HEK293 (cell line): ENCODE data around the gene IBA57.

Experiments used
- CTCF ChIA-PET: fragments of 350-600 bp; formaldehyde crosslinking; extraction: SDS; loops from one replicate; lab custom pipeline; 2021; ENCODE audit warnings: antibody characterized with exemption; lab: Yijun Ruan, JAX
- POLR2A ChIA-PET: fragments of 300-600 bp; formaldehyde crosslinking; extraction: SDS; loops from one replicate; lab custom pipeline; 2020; ENCODE audit warnings: antibody characterized with exemption, inconsistent platforms; lab: Yijun Ruan, JAX
- H3K27ac ChIP-seq: fragments of 200-500 bp; sonication (Bioruptor generic); 2 replicates; pipeline ENCODE4 v1.5.1; 2014; ENCODE audit warnings: low read depth, low read length, control low read depth, inconsistent platforms; ENCODE audit errors: extremely low read depth
- H3K36me3 ChIP-seq, 2 experiments: fragments of 200-500 bp in 1 of 2; sonication (Bioruptor generic) in 1 of 2; 1 replicate in 1 of 2; 2 replicates in 1 of 2; pipeline ENCODE4 v1.5.1; 2014 to 2017; ENCODE audit warnings: inconsistent platforms in 2 of 2, low read length in 2 of 2; ENCODE audit not compliant: control insufficient read depth in 2 of 2, insufficient read depth in 1 of 2
- H3K4me1 ChIP-seq: fragments of 200-500 bp; sonication (Bioruptor generic); 2 replicates; pipeline ENCODE4 v1.5.1; 2014; ENCODE audit warnings: mild to moderate bottlenecking, low read length, inconsistent platforms; ENCODE audit not compliant: control insufficient read depth, insufficient read depth
- H3K4me3 ChIP-seq: 2 replicates; pipeline ENCODE4 v1.5.1; 2011; ENCODE audit warnings: low read depth, mild to moderate bottlenecking, control low read depth, low read length, moderate library complexity
- H3K9me3 ChIP-seq: fragments of 200-500 bp; sonication (Bioruptor generic); 2 replicates; pipeline ENCODE4 v1.5.1; 2014; ENCODE audit warnings: low read depth, low read length, inconsistent platforms; ENCODE audit not compliant: control insufficient read depth, insufficient read depth
- EGR2 ChIP-seq: fragments of 450-650 bp; formaldehyde crosslinking; IDR thresholded peaks from 2 replicates; pipeline ENCODE4 v1.5.1; 2016; ENCODE audit warnings: low read depth, missing biosample characterization, missing genetic modification characterization
- GLIS1 ChIP-seq: fragments of 450-650 bp; formaldehyde crosslinking; IDR thresholded peaks from 2 replicates; pipeline ENCODE4 v1.5.1; 2016; ENCODE audit warnings: missing biosample characterization, missing genetic modification characterization
- GLIS2 ChIP-seq: fragments of 450-650 bp; formaldehyde crosslinking; IDR thresholded peaks from 2 replicates; pipeline ENCODE4 v1.5.1; 2016; ENCODE audit warnings: missing biosample characterization, missing genetic modification characterization
- KLF7 ChIP-seq: fragments of 450-650 bp; formaldehyde crosslinking; IDR thresholded peaks from 2 replicates; pipeline ENCODE4 v1.5.1; 2016; ENCODE audit warnings: missing biosample characterization, missing genetic modification characterization, borderline replicate concordance
- KLF8 ChIP-seq: fragments of 450-650 bp; formaldehyde crosslinking; IDR thresholded peaks from 2 replicates; pipeline ENCODE4 v1.5.1; 2016; ENCODE audit warnings: missing biosample characterization, missing genetic modification characterization
- MEIS1 ChIP-seq: sonication (generic); formaldehyde crosslinking; IDR thresholded peaks from 2 replicates; pipeline ENCODE4 v1.8.1; 2022; ENCODE audit warnings: missing genetic modification reagents, mild to moderate bottlenecking, borderline replicate concordance
- SALL2 ChIP-seq: fragments of 450-650 bp; formaldehyde crosslinking; IDR thresholded peaks from 2 replicates; pipeline ENCODE4 v1.5.0; 2017; ENCODE audit warnings: missing biosample characterization, mild to moderate bottlenecking, missing genetic modification characterization, borderline replicate concordance
- SP7 ChIP-seq: fragments of 450-650 bp; formaldehyde crosslinking; IDR thresholded peaks from 2 replicates; pipeline ENCODE4 v1.5.1; 2016; ENCODE audit warnings: missing biosample characterization, missing genetic modification characterization
- WT1 ChIP-seq: fragments of 450-650 bp; formaldehyde crosslinking; IDR thresholded peaks from 2 replicates; pipeline ENCODE4 v1.5.1; 2016; ENCODE audit warnings: missing biosample characterization, missing genetic modification characterization
- ZBTB20 ChIP-seq: fragments of 450-650 bp; formaldehyde crosslinking; IDR thresholded peaks from 2 replicates; pipeline ENCODE4 v1.5.1; 2016; ENCODE audit warnings: missing biosample characterization, missing genetic modification characterization
- ZBTB48 ChIP-seq: fragments of 450-650 bp; formaldehyde crosslinking; IDR thresholded peaks from 2 replicates; pipeline ENCODE4 v1.5.1; 2016; ENCODE audit warnings: missing biosample characterization, missing genetic modification characterization
- ZFHX2 ChIP-seq: fragments of 450-650 bp; formaldehyde crosslinking; conservative IDR thresholded peaks from 2 replicates; pipeline ENCODE4 v1.5.1; 2016; ENCODE audit warnings: missing biosample characterization, missing genetic modification characterization
- ZFP69B ChIP-seq: fragments of 450-650 bp; formaldehyde crosslinking; IDR thresholded peaks from 2 replicates; pipeline ENCODE4 v1.5.1; 2016; ENCODE audit warnings: missing biosample characterization, missing genetic modification characterization
- ZIC2 ChIP-seq: fragments of 450-650 bp; formaldehyde crosslinking; IDR thresholded peaks from 2 replicates; pipeline ENCODE4 v1.5.1; 2016; ENCODE audit warnings: missing biosample characterization, missing genetic modification characterization
- ZNF16 ChIP-seq: fragments of 450-650 bp; formaldehyde crosslinking; IDR thresholded peaks from 2 replicates; pipeline ENCODE4 v1.5.1; 2016; ENCODE audit warnings: low read depth, missing biosample characterization, missing genetic modification characterization
- ZNF175 ChIP-seq: fragments of 450-650 bp; formaldehyde crosslinking; IDR thresholded peaks from 2 replicates; pipeline ENCODE4 v1.5.1; 2016; ENCODE audit warnings: missing biosample characterization, missing genetic modification characterization
- ZNF266 ChIP-seq: fragments of 450-650 bp; formaldehyde crosslinking; IDR thresholded peaks from 2 replicates; pipeline ENCODE4 v1.5.1; 2016; ENCODE audit warnings: missing biosample characterization, missing genetic modification characterization, low read depth
- ZNF341 ChIP-seq: fragments of 450-650 bp; formaldehyde crosslinking; IDR thresholded peaks from 2 replicates; pipeline ENCODE4; 2016; ENCODE audit warnings: low read depth, missing biosample characterization, missing genetic modification characterization
- ZNF473 ChIP-seq: fragments of 450-650 bp; formaldehyde crosslinking; IDR thresholded peaks from 2 replicates; pipeline ENCODE4 v1.5.1; 2017; ENCODE audit warnings: missing biosample characterization, missing genetic modification characterization
- ZNF654 ChIP-seq: fragments of 450-650 bp; formaldehyde crosslinking; IDR thresholded peaks from 2 replicates; pipeline ENCODE4 v1.5.1; 2016; ENCODE audit warnings: low read depth, missing biosample characterization, missing genetic modification characterization
- ZNF670 ChIP-seq: fragments of 450-650 bp; formaldehyde crosslinking; IDR thresholded peaks from 2 replicates; pipeline ENCODE4 v1.5.1; 2016; ENCODE audit warnings: missing biosample characterization, missing genetic modification characterization, low read depth
- ZNF701 ChIP-seq: fragments of 450-650 bp; formaldehyde crosslinking; IDR thresholded peaks from 2 replicates; pipeline ENCODE4 v1.5.1; 2016; ENCODE audit warnings: missing biosample characterization, missing genetic modification characterization
- ZNF747 ChIP-seq: fragments of 450-650 bp; formaldehyde crosslinking; IDR thresholded peaks from 2 replicates; pipeline ENCODE4 v1.5.1; 2016; ENCODE audit warnings: missing biosample characterization, missing genetic modification characterization
- ZNF792 ChIP-seq: fragments of 450-650 bp; formaldehyde crosslinking; IDR thresholded peaks from 2 replicates; pipeline ENCODE4 v1.5.1; 2016; ENCODE audit warnings: missing biosample characterization, missing genetic modification characterization
- ZSCAN30 ChIP-seq: fragments of 450-650 bp; IDR thresholded peaks from 2 replicates; pipeline ENCODE4 v1.5.1; 2018; ENCODE audit warnings: missing biosample characterization, mild to moderate bottlenecking, missing genetic modification characterization, moderate library complexity
- TF ChIP-seq, protein P1 (sequence below): fragments of 450-650 bp; formaldehyde crosslinking; IDR thresholded peaks from 2 replicates; pipeline ENCODE4 v1.5.1; 2017; ENCODE audit warnings: missing biosample characterization, missing genetic modification characterization
- TF ChIP-seq, protein P2 (sequence below): fragments of 450-650 bp; formaldehyde crosslinking; IDR thresholded peaks from 2 replicates; pipeline ENCODE4 v1.5.1; 2017; ENCODE audit warnings: missing biosample characterization, missing genetic modification characterization
- TF ChIP-seq, protein P3 (sequence below): fragments of 450-650 bp; formaldehyde crosslinking; IDR thresholded peaks from 2 replicates; pipeline ENCODE4 v1.5.1; 2016; ENCODE audit warnings: missing biosample characterization, missing genetic modification characterization
- TF ChIP-seq, protein P4 (sequence below): fragments of 450-650 bp; formaldehyde crosslinking; IDR thresholded peaks from 2 replicates; pipeline ENCODE4 v1.5.1; 2016; ENCODE audit warnings: missing biosample characterization, missing genetic modification characterization

IBA57 gene

DNA sequence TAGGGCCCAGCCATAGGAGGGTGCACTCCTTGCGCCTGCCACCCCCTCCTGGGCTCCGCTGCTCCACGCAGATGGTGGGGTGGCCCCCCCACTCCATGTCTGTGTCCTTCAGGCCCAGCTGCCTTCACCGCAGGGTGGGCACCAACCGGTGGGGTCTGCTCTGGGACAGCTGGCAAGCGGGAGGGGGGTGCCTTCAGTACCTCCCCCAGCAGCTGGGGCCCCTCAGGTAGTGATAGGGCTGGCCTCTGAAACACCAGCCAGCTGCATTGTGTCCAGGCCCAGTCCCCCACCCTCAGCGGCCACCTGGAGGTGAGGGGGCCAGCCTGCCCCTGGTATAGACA is 15.5 kb upstream of the IBA57 start:
- ChIA-PET CTCF (interaction anchor here (0.6 kb wide), 2 partner anchors 24 to 84 kb away, joined by 3 to 4 read pairs; no protein-coding TSS in a partner anchor), POLR2A (interaction anchor here (0.6 to 9.6 kb wide), 3 partner anchors 10 to 1192 kb away, joined by 3 to 82 read pairs (median 8); partner anchors contain the start of genes GUK1 and IBA57)
- TF ChIP-seq ZNF16 (tag by site-specific recombination), result no peak
- peak; percentile 46; the same call in 1 of the 2 replicates for TF ChIP-seq GLIS2
- TF ChIP-seq, protein P1, sequence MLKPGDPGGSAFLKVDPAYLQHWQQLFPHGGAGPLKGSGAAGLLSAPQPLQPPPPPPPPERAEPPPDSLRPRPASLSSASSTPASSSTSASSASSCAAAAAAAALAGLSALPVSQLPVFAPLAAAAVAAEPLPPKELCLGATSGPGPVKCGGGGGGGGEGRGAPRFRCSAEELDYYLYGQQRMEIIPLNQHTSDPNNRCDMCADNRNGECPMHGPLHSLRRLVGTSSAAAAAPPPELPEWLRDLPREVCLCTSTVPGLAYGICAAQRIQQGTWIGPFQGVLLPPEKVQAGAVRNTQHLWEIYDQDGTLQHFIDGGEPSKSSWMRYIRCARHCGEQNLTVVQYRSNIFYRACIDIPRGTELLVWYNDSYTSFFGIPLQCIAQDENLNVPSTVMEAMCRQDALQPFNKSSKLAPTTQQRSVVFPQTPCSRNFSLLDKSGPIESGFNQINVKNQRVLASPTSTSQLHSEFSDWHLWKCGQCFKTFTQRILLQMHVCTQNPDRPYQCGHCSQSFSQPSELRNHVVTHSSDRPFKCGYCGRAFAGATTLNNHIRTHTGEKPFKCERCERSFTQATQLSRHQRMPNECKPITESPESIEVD (tag by site-specific recombination), result no peak
- TF ChIP-seq ZNF670 (tag by site-specific recombination), result no peak
- TF ChIP-seq ZIC2, result peak; percentile 74
- no peak for TF ChIP-seq ZNF175
- TF ChIP-seq ZSCAN30 (tag by site-specific recombination), result no peak
- no peak for TF ChIP-seq KLF7 (tag by site-specific recombination)
- no peak overlapping the region for H3K4me3 ChIP-seq
- H3K27ac ChIP-seq, result no peak overlapping the region
- H3K4me1 ChIP-seq, result no peaks in the 10 kb centered on the region
- H3K9me3 ChIP-seq, result no peaks in the 10 kb centered on the region
- peaks cover 0 to 39% of the 10 kb centered on the region in 2 experiments; a peak in 1 of 3 replicates for H3K36me3 ChIP-seq

DNA sequence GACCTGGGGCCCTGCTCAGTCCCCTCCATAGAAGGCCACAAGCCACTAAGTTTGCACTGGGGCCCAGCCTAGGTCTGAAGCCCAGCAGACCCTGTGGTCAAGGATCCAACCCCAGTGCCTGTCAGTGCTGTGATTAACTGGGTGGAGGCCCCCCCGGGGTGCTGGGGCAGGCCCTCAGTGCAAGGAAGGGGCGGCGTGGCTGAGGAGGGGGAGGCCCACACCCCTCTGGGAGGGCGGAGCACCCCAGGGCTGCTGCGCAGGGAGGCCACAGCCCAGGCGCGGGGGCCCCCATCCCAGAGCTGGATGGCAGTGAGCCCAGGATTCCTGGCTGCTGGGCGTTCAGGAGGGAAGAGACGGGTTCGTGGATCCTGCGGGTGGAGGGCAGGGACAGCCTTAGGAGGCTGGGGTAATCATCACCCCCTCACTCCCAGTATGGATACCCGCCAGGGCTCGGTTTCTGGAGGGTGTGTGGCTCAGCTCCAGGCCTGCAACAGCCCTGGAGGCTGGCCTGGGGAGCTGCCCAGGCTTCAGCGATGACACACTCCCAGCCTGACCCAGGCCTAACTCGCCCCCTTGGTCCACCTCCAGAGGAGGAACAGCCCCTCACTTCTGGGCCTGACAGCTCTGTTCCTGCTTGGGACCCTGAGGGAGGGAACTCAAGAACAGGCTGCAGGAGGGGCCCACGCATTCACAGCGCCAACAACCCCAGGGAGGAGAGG is 15.0 kb upstream of the IBA57 start:
- ChIA-PET CTCF (interaction anchor here (1.2 to 2.7 kb wide), 2 partner anchors 15 to 151 kb away, joined by 3 to 14 read pairs; partner anchors contain the start of gene IBA57), POLR2A (interaction anchor here (1.8 to 9.6 kb wide), 2 partner anchors 10 to 13 kb away, joined by 8 to 82 read pairs; partner anchors contain the start of genes GUK1 and IBA57)
- H3K9me3 ChIP-seq, result no peaks in the 10 kb centered on the region
- peaks cover 3% of the 10 kb centered on the region; the same call in 1 of the 2 replicates for H3K4me1 ChIP-seq
- peaks cover 0 to 34% of the 10 kb centered on the region in 2 experiments; a peak in 1 of 3 replicates for H3K36me3 ChIP-seq
- no peak overlapping the region for H3K4me3 ChIP-seq
- no peak overlapping the region for H3K27ac ChIP-seq
- peak; percentile 68; the same call in 1 of the 2 replicates for TF ChIP-seq EGR2 (tag by site-specific recombination)
- TF ChIP-seq ZBTB20 (tag by site-specific recombination), result peak; percentile 36; the same call in 1 of the 2 replicates
- TF ChIP-seq, protein P2, sequence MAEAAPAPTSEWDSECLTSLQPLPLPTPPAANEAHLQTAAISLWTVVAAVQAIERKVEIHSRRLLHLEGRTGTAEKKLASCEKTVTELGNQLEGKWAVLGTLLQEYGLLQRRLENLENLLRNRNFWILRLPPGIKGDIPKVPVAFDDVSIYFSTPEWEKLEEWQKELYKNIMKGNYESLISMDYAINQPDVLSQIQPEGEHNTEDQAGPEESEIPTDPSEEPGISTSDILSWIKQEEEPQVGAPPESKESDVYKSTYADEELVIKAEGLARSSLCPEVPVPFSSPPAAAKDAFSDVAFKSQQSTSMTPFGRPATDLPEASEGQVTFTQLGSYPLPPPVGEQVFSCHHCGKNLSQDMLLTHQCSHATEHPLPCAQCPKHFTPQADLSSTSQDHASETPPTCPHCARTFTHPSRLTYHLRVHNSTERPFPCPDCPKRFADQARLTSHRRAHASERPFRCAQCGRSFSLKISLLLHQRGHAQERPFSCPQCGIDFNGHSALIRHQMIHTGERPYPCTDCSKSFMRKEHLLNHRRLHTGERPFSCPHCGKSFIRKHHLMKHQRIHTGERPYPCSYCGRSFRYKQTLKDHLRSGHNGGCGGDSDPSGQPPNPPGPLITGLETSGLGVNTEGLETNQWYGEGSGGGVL (tag by site-specific recombination), result peak; percentile 30; the same call in 1 of the 2 replicates
- TF ChIP-seq GLIS1 (tag by site-specific recombination), result peak; percentile 92
- no peak for TF ChIP-seq SALL2 (tag by site-specific recombination)
- TF ChIP-seq MEIS1 (CRISPR knock-in tag), result no peak
- TF ChIP-seq ZNF473 (tag by site-specific recombination), result no peak
- TF ChIP-seq ZNF701, result no peak
- peak; percentile 51; the same call in 1 of the 2 replicates for TF ChIP-seq SP7 (tag by site-specific recombination)
- TF ChIP-seq KLF8 (tag by site-specific recombination), result peak; percentile 62; the same call in 1 of the 2 replicates
- peak; percentile 78 for TF ChIP-seq ZFHX2 (tag by site-specific recombination)
- peak; percentile 43; the same call in 1 of the 2 replicates for TF ChIP-seq WT1 (tag by site-specific recombination)
- no peak for TF ChIP-seq ZNF747
- no peak for TF ChIP-seq ZNF266
- TF ChIP-seq, protein P3, sequence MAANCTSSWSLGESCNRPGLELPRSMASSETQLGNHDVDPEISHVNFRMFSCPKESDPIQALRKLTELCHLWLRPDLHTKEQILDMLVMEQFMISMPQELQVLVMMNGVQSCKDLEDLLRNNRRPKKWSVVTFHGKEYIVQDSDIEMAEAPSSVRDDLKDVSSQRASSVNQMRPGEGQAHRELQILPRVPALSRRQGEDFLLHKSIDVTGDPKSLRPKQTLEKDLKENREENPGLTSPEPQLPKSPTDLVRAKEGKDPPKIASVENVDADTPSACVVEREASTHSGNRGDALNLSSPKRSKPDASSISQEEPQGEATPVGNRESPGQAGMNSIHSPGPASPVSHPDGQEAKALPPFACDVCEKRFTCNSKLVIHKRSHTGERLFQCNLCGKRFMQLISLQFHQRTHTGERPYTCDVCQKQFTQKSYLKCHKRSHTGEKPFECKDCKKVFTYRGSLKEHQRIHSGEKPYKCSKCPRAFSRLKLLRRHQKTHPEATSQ (tag by site-specific recombination), result no peak
- peak; percentile 45; the same call in 1 of the 2 replicates for TF ChIP-seq ZNF341 (tag by site-specific recombination)
- TF ChIP-seq ZBTB48, result peak; percentile 59; the same call in 1 of the 2 replicates
- TF ChIP-seq ZFP69B (tag by site-specific recombination), result peak; percentile 84; the same call in 1 of the 2 replicates
- TF ChIP-seq GLIS2, result peak; percentile 36; the same call in 1 of the 2 replicates
- TF ChIP-seq ZNF792, result no peak
- TF ChIP-seq, protein P4, sequence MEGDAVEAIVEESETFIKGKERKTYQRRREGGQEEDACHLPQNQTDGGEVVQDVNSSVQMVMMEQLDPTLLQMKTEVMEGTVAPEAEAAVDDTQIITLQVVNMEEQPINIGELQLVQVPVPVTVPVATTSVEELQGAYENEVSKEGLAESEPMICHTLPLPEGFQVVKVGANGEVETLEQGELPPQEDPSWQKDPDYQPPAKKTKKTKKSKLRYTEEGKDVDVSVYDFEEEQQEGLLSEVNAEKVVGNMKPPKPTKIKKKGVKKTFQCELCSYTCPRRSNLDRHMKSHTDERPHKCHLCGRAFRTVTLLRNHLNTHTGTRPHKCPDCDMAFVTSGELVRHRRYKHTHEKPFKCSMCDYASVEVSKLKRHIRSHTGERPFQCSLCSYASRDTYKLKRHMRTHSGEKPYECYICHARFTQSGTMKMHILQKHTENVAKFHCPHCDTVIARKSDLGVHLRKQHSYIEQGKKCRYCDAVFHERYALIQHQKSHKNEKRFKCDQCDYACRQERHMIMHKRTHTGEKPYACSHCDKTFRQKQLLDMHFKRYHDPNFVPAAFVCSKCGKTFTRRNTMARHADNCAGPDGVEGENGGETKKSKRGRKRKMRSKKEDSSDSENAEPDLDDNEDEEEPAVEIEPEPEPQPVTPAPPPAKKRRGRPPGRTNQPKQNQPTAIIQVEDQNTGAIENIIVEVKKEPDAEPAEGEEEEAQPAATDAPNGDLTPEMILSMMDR (tag by site-specific recombination), result no peak
- TF ChIP-seq ZNF654, result no peak
